Activated naive CD8-positive, alpha-beta T cell treated with anti-CD3 and anti-CD28 coated beads, Interleukin-2, amount 50 U/mL, for 16 hours (primary cell): ENCODE results near the gene KRABD2.
A peak's percentile ranks its signal among the peaks of the same experiment; 100 is the strongest.
"Not testable (repeated sequence)": the region's sequence is repeated elsewhere in the genome, so short reads cannot be mapped to it uniquely, and the experiment has no call there.

Experiments used
- DNase-seq: peaks from one replicate; pipeline ENCODE4 v3.0.0-alpha.2; 2020; ENCODE audit warnings: low read depth, low spot score

Gene KRABD2

DNA sequence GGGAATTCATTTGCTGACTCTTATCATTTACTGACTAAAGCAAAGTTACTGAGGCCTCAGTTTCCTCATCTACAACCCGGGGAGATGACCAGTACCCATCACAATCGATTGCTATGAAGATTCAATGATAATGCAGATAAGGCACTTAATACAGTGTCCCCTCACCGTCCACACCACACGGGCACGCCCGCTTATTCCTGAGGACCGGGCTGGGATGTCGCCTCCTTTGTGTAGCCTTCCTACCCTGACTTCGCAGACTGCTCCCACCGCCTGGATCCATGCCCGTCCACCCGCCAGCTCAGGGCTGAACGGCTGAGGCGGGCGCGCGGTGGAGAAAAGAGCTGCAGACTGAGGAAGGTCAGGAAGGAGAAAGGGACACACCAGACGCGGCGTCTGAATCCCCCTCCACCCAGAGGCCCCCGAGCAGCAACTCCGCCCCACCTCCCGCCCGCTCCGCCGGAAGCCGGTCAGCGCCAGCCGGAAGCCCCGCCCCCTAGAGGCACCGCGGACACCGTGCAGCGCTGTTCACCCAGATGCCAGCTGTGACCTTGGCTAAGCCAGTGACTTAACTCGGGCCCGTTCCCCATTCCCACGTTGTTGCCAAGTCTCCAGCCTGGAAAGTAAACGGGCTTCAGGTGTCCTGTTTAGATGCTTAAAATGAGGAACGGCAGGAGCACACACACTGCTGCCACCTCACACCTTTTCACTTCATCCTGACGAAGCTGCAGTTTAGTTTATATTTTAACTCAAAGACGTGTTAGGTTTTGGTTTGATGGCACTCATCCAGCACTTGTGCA lies at the start of gene KRABD2:
TSS of gene KRABD2 (minus strand) at position 434 of the 797 bp plus-strand sequence.
- DNase-seq: peak; percentile 86

DNA sequence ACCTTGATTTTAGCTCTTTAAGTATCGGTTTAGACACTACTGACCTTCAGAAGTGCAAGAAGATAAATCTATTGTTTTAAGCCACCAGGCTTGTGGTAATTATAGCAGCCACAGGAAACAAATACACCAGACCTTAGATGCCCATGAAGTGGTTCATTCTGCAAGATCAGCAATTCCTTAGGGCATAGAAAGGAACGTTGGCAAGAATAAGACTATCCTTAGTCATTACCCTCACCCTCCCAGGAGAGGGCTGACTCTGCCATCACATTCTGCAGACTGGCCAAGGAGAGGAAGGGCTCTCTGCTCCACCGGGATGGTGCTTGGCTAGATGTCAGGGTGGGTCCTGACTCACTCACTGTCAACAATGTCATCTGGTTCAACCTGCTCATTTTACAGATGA lies 45.1 kb upstream of the KRABD2 start:
- no peak for DNase-seq

DNA sequence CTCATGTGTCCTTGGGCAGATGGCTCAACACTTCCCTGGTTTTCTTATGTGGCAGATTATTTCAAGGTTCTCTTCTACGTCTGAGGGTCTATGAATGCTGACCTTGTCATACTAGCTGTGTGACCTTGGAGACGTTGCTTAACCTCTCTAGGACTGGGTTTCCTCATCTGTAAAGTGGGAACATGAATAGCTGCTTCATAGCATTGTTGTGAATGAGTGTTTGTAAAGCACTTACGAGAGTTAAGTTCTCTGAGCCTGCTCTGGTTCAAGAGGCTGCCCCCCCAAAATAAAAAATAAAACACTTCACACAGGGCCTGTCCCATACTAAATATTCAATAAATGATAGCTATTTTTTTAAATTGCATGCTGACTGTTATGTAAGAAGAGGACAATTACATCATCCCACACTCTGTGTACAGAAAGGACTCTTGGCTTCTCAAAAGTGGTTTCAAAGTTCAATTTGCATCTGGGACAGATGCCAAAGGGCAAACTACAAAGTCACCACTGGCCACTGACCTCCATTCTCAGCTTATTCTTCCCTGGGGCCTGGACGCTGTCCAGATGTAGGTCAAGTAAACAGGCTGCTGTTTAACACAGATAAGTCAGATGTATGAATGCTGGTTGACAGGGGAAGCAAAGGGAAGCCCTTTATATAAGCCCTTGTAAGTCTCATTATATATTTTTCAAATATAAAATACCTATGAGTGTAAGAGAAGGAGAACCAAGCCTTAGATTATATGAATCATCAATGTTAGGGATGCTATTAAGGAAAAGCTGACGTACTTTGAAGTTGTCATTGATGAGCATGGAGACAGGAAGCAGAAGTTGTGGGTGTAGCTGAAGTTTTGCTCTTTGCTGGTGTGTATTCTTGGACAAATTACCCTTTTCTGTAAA lies 43.8 kb upstream of the KRABD2 start:
- DNase-seq: no peak

DNA sequence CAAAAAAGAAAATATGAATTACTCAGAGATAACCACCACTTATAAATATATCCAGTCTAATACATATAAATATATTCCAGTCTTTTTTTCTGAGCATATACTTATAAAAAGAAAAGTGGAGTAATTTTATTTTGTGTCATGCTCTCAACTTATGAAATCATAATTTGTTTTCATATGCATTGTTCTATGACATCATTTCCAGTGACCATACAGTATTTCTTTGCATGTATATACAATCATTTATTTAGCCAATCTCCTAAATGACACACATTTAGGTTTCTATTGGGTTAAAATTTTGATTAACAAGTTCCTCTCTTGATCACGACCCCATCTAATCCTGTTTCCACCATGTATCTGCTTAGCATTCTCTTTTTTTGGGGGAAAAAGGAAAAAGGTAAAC lies 42.8 kb upstream of the KRABD2 start:
- no peak for DNase-seq

DNA sequence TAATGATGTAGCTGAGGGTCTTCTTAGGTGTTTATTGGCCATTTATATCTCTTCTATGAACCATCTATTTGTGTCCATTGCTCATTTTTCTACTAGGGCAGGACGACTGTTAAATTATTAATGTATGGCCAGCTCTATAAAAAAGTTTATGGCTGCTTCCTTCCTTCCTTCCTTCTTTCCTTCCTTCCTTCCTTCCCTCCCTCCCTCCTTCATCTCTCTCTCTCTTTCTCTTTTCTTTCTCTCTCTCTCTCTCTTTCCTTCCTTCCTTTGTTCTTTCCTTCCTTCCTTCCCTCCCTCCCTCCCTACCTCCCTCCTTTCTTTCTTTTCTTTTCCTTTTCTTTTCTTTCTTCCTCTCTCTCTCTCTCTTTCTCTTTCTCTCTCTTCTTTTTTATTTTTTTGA lies 42.0 kb upstream of the KRABD2 start:
- DNase-seq: no peak

DNA sequence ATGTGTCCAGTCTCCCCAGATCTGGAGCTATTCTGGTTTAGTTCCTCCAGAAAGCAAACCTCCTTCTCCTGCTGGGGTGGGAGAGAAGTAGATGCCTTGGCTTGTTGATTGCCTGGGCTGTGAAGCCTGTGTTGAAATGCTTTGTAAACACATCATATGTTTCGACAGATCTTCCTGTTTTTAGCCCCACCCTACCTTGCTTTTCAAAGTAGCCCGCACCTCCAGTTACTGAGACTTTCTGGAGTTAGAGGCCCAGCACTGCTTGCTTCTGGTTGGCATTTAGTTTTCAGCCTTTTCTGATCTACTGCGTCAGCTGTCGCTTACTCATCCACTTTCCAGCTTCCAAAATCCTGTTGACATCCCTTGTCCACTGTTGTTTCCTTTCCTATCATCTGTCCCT lies 41.3 kb upstream of the KRABD2 start:
- no peak for DNase-seq

DNA sequence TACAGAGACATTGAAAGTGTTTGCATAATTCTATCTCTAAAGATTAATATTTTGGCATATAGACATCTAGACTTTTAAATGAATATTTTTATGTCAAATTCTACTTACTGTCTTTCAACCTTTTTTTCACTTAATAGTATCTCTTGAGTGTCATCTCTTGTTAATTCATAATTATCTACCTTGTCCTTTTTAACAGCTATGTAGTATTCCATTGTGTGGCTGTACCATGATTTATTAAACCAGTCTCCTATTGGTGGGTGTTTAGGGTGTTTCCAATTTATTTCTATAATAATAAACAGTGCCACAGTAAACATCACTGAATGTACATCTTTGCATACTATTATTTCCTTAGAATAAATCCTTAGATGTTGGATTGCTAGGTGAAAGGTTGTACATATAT lies 37.4 kb upstream of the KRABD2 start:
- DNase-seq: no peak

DNA sequence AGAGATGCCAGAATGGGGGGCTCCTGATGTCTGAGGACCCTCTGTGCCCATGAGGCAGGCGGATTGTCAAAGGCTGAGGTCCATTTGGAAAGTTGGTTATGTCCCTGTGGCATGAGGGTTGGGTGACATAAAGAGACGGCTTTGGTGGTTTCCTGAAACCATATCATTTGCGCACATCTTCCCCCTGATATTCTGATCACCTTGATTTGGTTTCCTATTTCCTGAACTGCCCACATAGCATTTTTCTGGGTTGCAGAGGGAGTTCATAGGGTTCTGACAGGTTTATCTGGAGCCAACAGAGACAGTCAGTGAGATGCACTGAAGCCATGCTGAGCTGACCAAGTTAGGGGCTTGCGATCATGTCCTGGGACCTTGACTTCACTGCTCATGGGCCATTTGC lies 36.8 kb upstream of the KRABD2 start:
- no peak for DNase-seq

DNA sequence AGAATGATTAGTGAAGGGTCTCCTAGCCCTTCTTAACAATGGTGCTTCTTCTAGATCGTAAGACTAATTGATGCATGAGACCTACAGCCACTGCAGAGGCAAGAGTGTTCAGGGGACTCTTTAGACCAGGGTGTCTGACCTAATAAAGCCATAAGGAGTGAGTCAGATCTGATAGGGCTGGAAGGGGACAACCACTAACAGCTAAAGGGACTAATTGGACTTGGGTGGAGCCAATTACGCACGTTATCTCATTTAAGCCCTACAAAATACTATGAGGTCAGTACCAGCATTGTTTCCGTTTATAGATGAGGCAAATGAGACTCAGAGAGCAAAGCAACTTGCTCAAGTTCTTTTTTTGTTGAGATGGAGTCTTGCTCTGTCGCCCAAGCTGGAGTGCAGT lies 35.6 kb upstream of the KRABD2 start:
- no peak for DNase-seq

DNA sequence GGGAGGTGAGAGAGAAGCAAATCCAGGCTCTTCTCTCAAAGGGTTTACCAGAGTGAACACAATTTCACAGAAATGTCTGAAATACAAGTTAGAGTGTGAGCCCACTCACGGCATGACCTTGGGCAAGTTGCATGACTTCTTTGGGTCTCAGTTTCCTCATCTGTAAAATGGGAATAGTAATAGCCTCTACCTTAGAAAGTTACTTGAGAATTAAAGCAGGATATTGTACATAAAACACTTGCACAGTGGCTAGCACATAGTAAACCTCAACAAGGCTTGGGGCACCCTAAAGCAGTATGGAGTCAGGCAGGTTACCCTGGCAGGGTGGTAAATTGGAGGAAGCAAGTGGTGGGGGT lies 34.4 kb upstream of the KRABD2 start:
- DNase-seq: no peak

DNA sequence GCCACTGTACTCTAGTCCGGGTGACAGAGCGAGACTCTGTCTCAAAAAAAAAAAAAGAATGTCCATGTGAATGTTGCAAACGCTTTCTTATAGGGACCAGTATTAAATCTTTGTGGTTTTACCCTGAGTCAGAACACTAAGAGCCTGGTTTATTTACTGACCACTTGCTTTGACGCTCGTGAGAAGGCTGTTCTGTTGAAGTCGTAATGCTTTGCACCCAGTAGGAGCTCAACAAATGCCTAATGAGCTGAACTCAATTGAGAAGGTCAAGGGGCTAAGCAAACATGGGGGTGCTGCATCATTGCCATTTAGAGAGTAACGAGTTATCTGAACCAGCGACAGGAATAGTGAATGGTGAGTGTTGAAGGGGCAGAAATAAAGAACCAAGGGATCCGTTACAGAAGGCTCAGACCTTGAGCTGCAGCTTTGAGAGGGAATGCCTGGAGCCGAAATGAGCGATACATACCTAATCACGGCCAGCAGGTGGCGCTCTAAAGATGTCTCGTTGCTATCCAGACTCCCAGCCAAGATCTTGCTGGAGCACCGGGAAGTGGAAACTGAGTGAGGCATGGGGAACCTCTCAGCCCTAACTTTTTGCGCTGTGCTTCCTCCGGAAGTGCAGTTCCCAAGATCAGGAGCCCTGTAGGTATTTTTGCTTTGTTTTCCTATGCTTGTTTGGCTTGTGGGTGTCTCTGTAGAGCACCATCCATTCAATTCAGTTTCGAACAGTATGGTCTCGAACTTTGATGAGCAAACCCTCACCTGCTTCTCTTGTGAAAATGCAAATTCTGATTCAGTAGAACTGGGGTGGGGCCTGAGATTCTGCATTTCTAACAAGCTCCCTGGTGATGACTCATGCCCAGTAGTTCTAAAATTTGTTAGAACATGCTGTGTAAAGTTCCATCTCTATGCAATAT lies 33.7 kb upstream of the KRABD2 start:
- DNase-seq: peak; percentile 32

DNA sequence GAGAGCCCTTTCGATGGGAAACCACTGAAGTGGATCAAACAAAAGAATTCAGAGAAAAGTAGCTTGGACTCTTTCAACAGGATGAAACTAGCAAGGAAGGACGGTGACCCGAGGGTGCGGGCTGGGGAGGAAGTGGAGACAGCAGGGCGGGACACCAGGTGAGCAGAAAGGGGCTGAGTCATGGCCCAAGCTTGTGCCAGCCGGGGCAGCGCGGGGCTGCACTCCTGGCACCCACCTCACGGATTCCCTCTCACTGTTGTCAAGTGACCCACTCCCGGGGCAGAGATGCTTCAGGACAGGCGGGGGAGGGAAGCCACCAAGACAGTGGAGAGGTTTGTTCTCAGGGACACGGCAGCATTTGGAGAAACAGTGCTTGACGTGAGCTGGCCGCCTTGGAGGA lies 31.9 kb upstream of the KRABD2 start:
- DNase-seq: no peak

DNA sequence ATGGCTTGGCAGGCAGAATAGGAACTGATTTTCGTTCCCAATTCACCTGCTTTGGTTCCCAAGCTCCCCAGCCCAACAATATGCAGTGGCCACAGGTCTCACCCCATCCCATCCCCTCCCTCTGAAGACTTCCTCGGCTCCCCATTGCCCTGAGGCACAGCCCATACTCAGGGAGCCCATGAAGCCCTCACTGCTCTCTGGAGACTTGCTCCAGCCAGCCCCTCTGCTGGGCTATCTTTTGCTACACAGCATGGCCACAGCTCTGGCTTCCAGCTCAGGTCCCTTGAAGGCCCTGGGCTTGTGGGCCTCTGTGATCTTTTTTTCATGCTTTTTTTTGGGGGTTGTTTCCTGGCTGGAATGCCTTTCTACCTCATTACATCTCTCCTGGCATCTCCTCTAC lies 29.7 kb upstream of the KRABD2 start:
- DNase-seq: no peak

DNA sequence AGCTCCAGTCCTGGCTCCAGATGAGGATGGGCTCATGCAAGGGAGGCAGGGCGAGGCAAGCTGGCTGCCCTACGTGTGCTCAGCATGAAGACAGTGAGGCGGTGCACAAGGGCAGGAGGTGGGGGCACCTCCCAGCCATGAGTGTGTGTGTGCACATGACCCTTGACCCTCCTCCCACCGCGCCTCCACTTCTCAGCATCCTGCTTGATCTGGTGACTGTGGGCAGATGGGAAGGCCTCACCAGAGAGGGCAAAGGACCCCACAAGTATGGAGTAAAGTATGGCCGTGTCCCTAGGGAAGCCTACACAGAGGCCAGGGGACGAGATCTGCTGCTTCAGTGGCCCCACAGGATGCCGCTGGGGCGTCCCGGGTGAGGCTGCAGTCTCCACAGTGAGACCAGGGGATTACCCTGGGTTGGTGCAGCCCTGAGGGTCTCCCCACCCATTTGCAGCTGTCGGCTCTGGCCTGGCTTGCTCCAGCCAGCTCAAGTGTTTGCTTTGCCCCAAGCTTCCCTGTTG lies 29.1 kb upstream of the KRABD2 start:
- DNase-seq: no peak

DNA sequence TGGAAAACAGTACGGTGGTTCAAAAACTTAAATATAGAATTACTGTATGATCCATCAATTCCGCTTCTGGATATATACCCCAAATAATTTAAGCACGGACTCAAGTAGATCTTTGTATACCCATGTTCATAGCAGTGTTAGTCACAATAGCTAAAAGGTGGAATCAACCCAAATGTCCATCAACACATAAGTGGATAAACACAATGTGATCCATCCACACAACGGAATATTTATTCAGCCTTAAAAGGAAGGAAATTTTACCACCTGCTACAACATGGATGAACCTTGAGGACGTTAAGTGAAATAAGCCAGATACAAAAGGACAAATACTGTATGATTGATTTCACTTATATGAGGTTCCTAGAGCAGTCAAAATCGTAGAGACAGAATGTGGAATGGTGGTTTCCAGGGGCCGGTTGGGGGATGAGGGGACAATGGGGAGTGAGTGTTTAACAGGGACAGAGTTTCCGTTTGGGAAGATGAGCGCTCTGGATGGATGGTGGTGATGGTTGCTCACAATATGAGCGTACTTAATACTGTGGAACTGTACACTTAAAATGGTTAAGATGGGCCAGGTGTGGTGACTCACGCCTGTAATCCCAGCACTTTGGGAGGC lies 26.5 kb upstream of the KRABD2 start:
- DNase-seq: no peak

DNA sequence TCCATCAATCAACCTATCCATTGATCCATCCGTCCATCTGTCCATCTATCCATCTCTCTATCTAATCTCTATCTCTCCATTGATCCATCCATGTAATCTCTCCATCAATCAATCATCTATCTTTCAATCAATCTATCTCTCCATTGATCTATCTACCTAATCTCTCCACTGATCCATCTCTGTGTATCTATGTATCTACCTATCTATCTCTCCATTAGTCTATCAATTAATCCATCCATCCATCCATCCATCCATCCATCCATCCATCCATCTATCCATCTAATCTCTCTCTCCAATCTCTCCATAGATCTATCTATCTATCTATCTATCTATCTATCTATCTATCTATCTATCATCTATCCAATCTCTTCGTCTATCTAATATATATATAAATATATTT lies 24.6 kb upstream of the KRABD2 start:
- DNase-seq: no peak

DNA sequence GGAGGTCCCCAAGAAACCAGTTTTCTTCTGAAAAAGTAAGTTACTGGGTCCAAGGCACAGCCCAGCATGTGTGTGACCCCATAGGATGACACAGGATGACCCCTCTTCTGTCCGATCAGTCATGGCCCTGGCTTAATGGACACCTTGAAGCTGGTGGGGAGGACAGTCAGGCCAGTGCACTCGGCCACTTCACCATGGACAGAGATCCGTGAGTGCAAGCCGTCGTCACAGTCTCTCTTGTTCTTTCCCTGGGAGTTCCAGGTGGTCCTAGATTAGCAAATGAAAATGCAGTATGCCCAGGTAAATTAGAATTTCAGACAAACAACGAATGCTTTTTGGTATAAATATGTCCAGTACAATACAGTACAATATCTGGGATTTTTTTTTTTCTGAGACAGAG lies 22.5 kb upstream of the KRABD2 start:
- no peak for DNase-seq

DNA sequence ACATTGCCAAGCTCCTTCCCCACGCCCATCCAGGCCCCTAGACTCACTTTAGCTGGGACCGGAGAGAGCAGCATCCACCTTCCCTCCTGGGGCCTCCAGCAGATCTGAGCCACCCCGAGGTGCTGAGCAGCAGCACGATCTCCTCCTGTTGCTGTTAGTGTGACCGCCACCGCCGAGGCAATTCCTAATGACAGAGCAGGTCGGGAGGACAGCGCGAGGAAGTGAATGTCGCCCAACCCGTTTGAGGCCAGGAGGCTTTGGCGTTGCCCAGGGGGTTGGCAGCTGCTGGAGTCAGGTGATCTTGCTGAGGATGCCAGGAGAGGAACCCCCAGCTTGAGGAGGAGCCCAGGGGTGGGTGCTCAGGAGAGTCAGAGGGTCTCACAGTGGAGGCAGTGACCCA lies 21.1 kb upstream of the KRABD2 start, which contains the start of gene RNF222:
TSS of gene RNF222 (minus strand) at position 192 of the 400 bp plus-strand sequence. CDS start 4,366 bp downstream, outside the sequence.
- DNase-seq: no peak

DNA sequence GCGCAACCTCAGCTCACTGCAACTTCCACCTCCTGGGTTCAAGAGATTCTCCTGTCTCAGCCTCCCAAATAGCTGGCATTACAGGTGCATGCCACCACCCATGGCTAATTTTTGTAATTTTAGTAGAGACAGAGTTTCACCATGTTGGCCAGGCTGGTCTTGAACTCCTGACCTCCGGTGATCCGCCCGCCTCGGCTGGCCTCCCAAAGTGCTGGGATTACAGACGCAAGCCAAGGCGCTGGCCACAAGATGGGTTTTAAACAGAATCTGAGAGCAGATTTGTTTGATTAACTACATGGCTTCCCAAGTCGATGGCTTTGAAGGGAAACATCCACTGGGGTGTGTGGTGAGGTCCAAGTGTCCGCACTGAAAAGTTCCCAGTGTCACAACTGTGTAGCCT lies 18.0 kb upstream of the KRABD2 start:
- DNase-seq: not testable (repeated sequence)

DNA sequence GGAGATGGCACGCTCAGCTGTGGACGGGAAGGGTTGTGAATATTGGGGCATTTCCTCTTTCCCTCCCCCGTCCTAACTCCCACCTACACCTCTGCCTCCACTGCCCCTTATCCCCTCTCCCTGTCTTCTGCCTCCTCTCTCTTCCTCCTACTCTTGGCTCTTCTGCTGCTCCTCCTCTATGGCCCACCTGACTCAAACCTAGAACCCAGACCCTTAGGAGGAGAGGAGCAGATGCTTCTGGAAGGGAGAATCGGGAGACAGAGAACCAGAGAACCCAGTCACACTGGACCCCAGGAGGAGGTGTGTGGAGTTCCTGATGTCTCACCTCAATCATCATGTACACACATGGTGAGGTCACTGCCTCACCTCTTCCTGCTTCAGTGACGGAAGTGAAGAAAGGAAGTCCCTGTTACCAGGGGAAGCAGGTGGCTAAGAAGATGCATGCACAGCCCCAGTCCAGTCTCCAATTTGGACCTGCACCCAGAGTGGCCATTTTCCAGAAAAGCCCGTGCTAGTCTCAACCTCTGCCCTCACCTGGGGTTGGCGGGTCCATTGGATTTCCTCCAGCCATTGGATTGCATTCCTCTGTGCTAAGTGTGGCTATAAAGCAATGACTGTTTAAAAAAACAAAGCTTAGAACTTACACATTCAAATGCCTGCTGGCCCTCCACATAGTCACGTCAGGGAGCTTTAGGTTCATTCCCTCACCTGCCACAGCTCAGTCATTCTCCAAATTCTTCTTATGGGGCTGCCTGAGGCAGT lies 17.1 kb upstream of the KRABD2 start:
- DNase-seq: no peak
